Right lobe of liver (tissue), 6 donors: ENCODE results near the gene RIIAD1. TPM values are rescaled to one million over a fixed set of nuclear protein-coding genes. Genes with fewer than 3 reads are reported as not detected.

Experiments
- ATAC-seq, 4 donors: fragments of 200-7000 bp; cut with Tn5 transposase; one replicate each; pipeline ENCODE4 v1.9.1; 2020; ENCODE audit warnings: mild to moderate bottlenecking in 4 of 4, moderate library complexity in 4 of 4
- DNase-seq, 3 donors: peaks; one replicate each; pipeline ENCODE4 v3.0.0-alpha.2; 2020
- H3K27ac ChIP-seq, 3 donors: fragments of 200-600 bp; one replicate each; pipeline ENCODE4 v1.8.0; 2022
- H3K27me3 ChIP-seq, 2 donors: fragments of 200-600 bp; one replicate each; pipeline ENCODE4 v1.8.0; 2022
- H3K36me3 ChIP-seq, 4 donors: fragments of 200-600 bp; sonication (generic) in 1 of 4; one replicate each; pipeline versions ENCODE4 v1.5.1 to v1.8.0; 2017 to 2022; ENCODE audit warnings: control low read depth in 1 of 4
- H3K4me1 ChIP-seq, 4 donors: fragments of 200-600 bp; sonication (generic) in 1 of 4; one replicate each; pipeline versions ENCODE4 v1.5.1 to v1.8.0; 2017 to 2022; ENCODE audit warnings: control low read depth in 1 of 4
- H3K4me3 ChIP-seq, 3 donors: fragments of 200-600 bp; one replicate each; pipeline ENCODE4 v1.8.0; 2022
- H3K9me3 ChIP-seq, 4 donors: fragments of 200-600 bp; sonication (generic) in 1 of 4; one replicate each; pipeline versions ENCODE4 v1.5.1 to v1.8.0; 2017 to 2022; ENCODE audit warnings: control low read depth in 1 of 4
- CTCF ChIP-seq, 4 donors: fragments of 200-600 bp in 3 of 4; fragments of 450-650 bp in 1 of 4; IDR thresholded peaks; one replicate each; pipeline versions ENCODE4 v1.5.1 to v1.8.0; 2016 to 2022; ENCODE audit warnings: antibody characterized with exemption in 4 of 4, mild to moderate bottlenecking in 2 of 4
- POLR2A ChIP-seq: fragments of 450-650 bp; IDR thresholded peaks from one replicate; pipeline ENCODE4 v1.6.1; 2017; ENCODE audit warnings: antibody characterized with exemption, mild to moderate bottlenecking
- WGBS: methylation state at CpG from one replicate; pipeline ENCODE4 v1.1.6; 2018; ENCODE audit warnings: low coverage, low lambda C conversion rate; ENCODE audit not compliant: insufficient coverage; ENCODE audit errors: missing lambda C conversion rate; 5-methylcytosine and 5-hydroxymethylcytosine counted together
- intact Hi-C, 2 donors: fragments of 100-400 bp; cut with DNase I; formaldehyde crosslinking; loops; one replicate each; pipeline versions ENCODE4 v1.11.2 to v1.14.1; 2022
- total RNA-seq, 6 experiments: library from RNA; depleted of rRNA in 2 of 6; stranded (reverse); fragments of >200 nt in 2 of 6; fragmentation: NEBNext Ultra II Directional in 3 of 6; extraction: Animal tissue kit (Norgen Biotek cat#: 25700) in 3 of 6; gene quantifications; one replicate each; pipeline versions ENCODE4 v1.1.0 to v1.2.4, GENCODE V29; 2016 to 2023
- donor health status: DM: no; HTN: yes; CAD: no.
- donor health status: DM: no; HTN: no; CAD: no.
- donor health status: DM: no; HTN: no; CAD: no.
- donor health status: DM: no; HTN: yes; CAD: no.
- donor health status: DM: no; HTN: yes; CAD: no.

The RIIAD1 gene
- total RNA-seq, 6 experiments from 2014 or later: not detected

- H3K4me3 ChIP-seq: no peak overlapping the region
- no peaks in the 10 kb centered on the region for H3K27me3 ChIP-seq
- H3K9me3 ChIP-seq: no peaks in the 10 kb centered on the region
- DNase-seq (no peak), ATAC-seq (no peak)
- intact Hi-C loops: no loop called here
- no peak overlapping the region for H3K27ac ChIP-seq
- TF ChIP-seq POLR2A: no peak
- TF ChIP-seq CTCF (IDR thresholded peaks at IDR 0.05): no peak
- H3K36me3 ChIP-seq: no peaks in the 10 kb centered on the region
- H3K4me1 ChIP-seq: peaks cover 0 to 13% (median 3%) of the 10 kb centered on the region in 4 donors
- WGBS: 81% methylated on average over 4 of the region's 4 CpGs
Measured at GRCh38 chr1:151718666-151719065, 2.7 kb upstream of the RIIAD1 start.

- intact Hi-C loops: no loop called here
- Histone ChIP-seq H3K27ac (peak overlapping the region in 2 of 3 donors; percentile 48 to 49), H3K4me3 (peak overlapping the region in 2 of 3 donors; percentile 54 to 59), H3K9me3 (no peaks in the 10 kb centered on the region), H3K27me3 (no peaks in the 10 kb centered on the region), H3K4me1 (peaks cover 0 to 13% (median 3%) of the 10 kb centered on the region in 4 donors), H3K36me3 (no peaks in the 10 kb centered on the region)
- TF ChIP-seq CTCF (IDR thresholded peaks at IDR 0.05): no peak
- TF ChIP-seq POLR2A: no peak
- ATAC-seq (no peak), DNase-seq (no peak)
- WGBS: 17% methylated on average over 1 of the region's 1 CpG
Measured at GRCh38 chr1:151720125-151720524, 1.2 kb upstream of the RIIAD1 start.

GRCh38 chr1:151720554-151720953, 768 bp upstream of the RIIAD1 start:
- Histone ChIP-seq H3K4me3 (peak overlapping the region; percentile 37 to 59 (median 54)), H3K4me1 (peaks cover 0 to 13% (median 3%) of the 10 kb centered on the region in 4 donors), H3K9me3 (no peaks in the 10 kb centered on the region), H3K36me3 (no peaks in the 10 kb centered on the region), H3K27me3 (no peaks in the 10 kb centered on the region), H3K27ac (peak overlapping the region; percentile 30 to 49 (median 48))
- TF ChIP-seq CTCF (IDR thresholded peaks at IDR 0.05): no peak
- TF ChIP-seq POLR2A: no peak
- no peak for DNase-seq
- 2% methylated on average over 5 of the region's 5 CpGs for WGBS
- intact Hi-C loops: no loop called here
- ATAC-seq: peak; percentile 67 to 85 (median 70)

- WGBS: 46% methylated on average over 9 of the region's 17 CpGs
- H3K4me3 ChIP-seq: peak overlapping the region; percentile 37 to 59 (median 54)
- no peak for DNase-seq
- no peaks in the 10 kb centered on the region for H3K36me3 ChIP-seq
- no peaks in the 10 kb centered on the region for H3K9me3 ChIP-seq
- H3K27ac ChIP-seq: no peak overlapping the region
- H3K27me3 ChIP-seq: no peaks in the 10 kb centered on the region
- peaks cover 0 to 13% (median 3%) of the 10 kb centered on the region in 4 donors for H3K4me1 ChIP-seq
- TF ChIP-seq CTCF (IDR thresholded peaks at IDR 0.05): no peak
- TF ChIP-seq POLR2A: no peak
- intact Hi-C loops: no loop called here
- no peak for ATAC-seq
Measured at GRCh38 chr1:151721788-151722510, 627 bp downstream of the RIIAD1 start.
